Mesodermal cell (in vitro differentiated cells): ENCODE results near the gene ACO2.
"Not testable (repeated sequence)": the region's sequence is repeated elsewhere in the genome, so short reads cannot be mapped to it uniquely, and the experiment has no call there.

Experiments
- H3K27ac ChIP-seq: 2 replicates; pipeline ENCODE4 v1.7.0; 2013; ENCODE audit warnings: mild to moderate bottlenecking, low read depth, low read length, moderate library complexity; ENCODE audit not compliant: severe bottlenecking
- H3K36me3 ChIP-seq: 2 replicates; pipeline ENCODE4 v1.7.1; 2013; ENCODE audit warnings: mild to moderate bottlenecking, low read length, moderate library complexity; ENCODE audit not compliant: control insufficient read depth, insufficient read depth
- H3K4me1 ChIP-seq: one replicate; pipeline ENCODE4 v1.7.1; 2013; ENCODE audit warnings: mild to moderate bottlenecking, low read length; ENCODE audit not compliant: insufficient read depth, control insufficient read depth, poor library complexity, severe bottlenecking
- H3K4me3 ChIP-seq: 2 replicates; pipeline ENCODE4 v1.7.0; 2013; ENCODE audit warnings: low read length, control low read depth, mild to moderate bottlenecking; ENCODE audit not compliant: insufficient read depth, poor library complexity, severe bottlenecking; ENCODE audit errors: extremely low read depth
- H3K9me3 ChIP-seq: 2 replicates; pipeline ENCODE4 v1.7.1; 2013; ENCODE audit warnings: mild to moderate bottlenecking, low read length, moderate library complexity; ENCODE audit not compliant: control insufficient read depth
- WGBS, 2 experiments: methylation state at CpG; one replicate each; pipeline ENCODE4 v1.1.5; 2013; ENCODE audit warnings: missing lambda C conversion rate in 2 of 2; ENCODE audit not compliant: insufficient coverage in 2 of 2; 5-methylcytosine and 5-hydroxymethylcytosine counted together

Gene ACO2

DNA sequence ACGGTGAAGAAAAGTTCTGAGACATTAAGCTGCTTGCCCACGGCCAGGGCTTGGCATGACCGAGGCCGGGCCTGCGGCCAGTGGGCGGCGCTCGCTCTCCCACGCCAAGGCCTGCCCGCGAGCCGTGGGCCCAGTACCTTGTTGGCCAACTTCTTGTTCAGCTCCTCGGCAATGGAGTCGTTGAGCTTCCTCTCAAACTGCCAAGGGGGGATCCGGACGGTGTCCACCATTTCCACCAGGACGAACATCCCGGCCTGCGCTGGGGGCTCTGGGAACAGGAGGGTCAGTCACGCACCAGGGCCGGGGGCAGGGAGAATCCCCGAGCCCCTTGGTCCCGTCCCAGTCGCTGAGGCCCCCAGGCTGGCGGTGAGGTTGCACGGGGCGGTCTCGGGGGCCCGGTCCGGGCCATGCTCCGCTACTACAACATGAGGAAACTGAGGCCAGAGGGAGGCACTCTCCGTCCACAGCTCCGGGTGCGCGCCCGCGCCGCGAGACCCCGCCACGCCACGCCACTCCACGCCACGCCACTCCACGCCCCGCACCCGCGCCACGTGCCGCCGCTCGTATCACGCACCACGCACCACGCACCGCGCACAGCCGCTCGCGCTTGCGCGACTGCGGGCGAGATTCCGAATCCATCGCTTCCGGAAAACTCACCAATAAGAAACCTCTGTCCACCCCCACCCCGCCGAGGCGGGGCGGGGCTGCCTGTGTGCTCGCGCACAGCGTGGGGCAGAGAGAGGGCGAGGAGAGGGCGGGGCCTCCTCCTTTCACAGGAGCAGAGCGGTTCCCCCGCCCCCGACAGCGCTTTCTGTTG, 75.1 kb downstream of the ACO2 start, which contains the start of gene POLR3H:
POLR3H (minus strand) TSS at position 617 of the 817 bp plus-strand sequence; CDS start at position 248, 369 bp downstream.
- Histone ChIP-seq H3K4me3 (peak within 1 kb of the TSS; percentile 91), H3K4me1 (peaks cover 10% of the 10 kb centered on the region), H3K9me3 (no peaks in the 10 kb centered on the region), H3K36me3 (peaks cover 18% of the 10 kb centered on the region), H3K27ac (peak within 1 kb of the TSS; percentile 84)
- WGBS, 2 experiments: 0 to 1% methylated on average over 39 to 65 of the region's 80 CpGs

GRCh38 chr22:41544671-41545476, 76.0 kb downstream of the ACO2 start:
- H3K4me1 ChIP-seq: peaks cover 10% of the 10 kb centered on the region
- WGBS, 2 experiments: 39 to 54% methylated on average over 7 to 13 of the region's 21 CpGs
- peak overlapping the region; percentile 91 for H3K4me3 ChIP-seq
- H3K36me3 ChIP-seq: peaks cover 11% of the 10 kb centered on the region
- H3K9me3 ChIP-seq: no peaks in the 10 kb centered on the region
- peak overlapping the region; percentile 39 for H3K27ac ChIP-seq

GRCh38 chr22:41548830-41549211, 79.9 kb downstream of the ACO2 start:
- 91 to 97% methylated on average over 4 to 5 of the region's 5 CpGs for WGBS, 2 experiments
- no peak overlapping the region for H3K27ac ChIP-seq

DNA sequence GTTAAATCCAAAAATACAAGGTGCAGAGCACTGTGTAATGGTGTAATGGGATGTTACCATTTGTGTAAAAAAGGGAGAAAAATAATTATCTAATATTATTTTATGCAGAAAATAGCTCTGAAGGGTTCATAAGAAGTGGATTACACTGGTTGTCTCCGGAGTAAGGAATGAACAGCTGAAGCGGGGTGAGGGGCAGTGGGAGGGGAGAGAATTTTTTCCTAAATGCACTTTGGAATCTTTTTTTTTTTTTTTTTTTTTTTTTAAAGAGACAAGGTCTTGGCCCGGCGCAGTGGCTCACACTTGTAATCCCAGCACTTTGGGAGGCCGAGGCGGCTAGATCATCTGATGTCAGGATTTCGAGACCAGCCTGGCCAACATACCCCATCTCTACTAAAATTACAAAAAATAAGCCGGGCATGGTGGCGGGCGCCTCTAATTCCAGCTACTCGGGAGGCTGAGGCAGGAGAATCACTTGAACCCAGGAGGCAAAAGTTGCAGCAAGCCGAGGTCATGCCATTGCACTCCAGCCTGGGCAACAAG, 82.1 kb downstream of the ACO2 start:
- no peak overlapping the region for H3K27ac ChIP-seq
- 93 to 100% methylated on average over 5 of the region's 12 CpGs for WGBS, 2 experiments
- peaks cover 2% of the 10 kb centered on the region for H3K4me1 ChIP-seq
- H3K4me3 ChIP-seq: no peak overlapping the region
- H3K9me3 ChIP-seq: no peaks in the 10 kb centered on the region
- no peaks in the 10 kb centered on the region for H3K36me3 ChIP-seq

More at GRCh38 chr22:41548830-41549211, 79.9 kb downstream of the ACO2 start:
- H3K9me3 ChIP-seq: no peaks in the 10 kb centered on the region
- H3K4me1 ChIP-seq: peaks cover 8% of the 10 kb centered on the region
- no peaks in the 10 kb centered on the region for H3K36me3 ChIP-seq
- H3K4me3 ChIP-seq: no peak overlapping the region

DNA sequence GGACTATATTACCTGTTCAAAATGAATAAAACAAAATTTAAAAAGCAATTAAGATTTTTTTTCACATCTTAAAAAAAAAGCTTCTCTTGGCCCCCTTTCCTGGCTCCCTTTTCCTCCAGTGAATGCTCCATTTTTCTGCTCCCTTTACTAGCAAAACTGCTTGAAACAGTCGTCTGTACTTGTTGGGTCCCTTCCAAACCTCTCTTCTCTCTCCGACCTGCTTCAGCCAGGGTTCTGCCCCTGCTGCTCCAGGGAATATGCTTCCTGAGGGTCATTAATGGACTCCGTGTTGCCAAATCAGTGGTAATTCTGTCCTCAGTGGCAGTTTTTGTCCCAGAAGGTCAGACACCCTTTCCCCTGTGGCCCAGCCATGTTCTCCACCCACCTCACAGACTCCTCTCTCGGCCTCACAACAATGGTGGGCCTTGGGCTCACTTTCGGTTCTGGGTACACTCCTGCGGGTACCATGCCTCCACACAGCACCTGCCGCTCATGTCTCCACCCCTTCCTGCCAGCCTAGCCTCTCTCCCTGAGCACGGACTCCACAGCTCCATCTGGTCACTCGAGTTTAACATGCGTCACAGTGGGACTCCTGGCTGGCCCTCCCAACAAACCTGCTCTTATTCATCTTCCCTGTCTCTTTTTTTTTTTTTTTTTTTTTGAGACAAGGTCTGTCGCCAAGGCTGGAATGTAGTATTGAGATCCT, 83.1 kb downstream of the ACO2 start:
- no peaks in the 10 kb centered on the region for H3K9me3 ChIP-seq
- H3K4me3 ChIP-seq: no peak overlapping the region
- peaks cover 2% of the 10 kb centered on the region for H3K4me1 ChIP-seq
- H3K27ac ChIP-seq: no peak overlapping the region
- H3K36me3 ChIP-seq: no peaks in the 10 kb centered on the region
- WGBS, 2 experiments: 89 to 90% methylated on average over 7 to 8 of the region's 11 CpGs

GRCh38 chr22:41555325-41555982, 86.5 kb downstream of the ACO2 start:
- no peak overlapping the region for H3K27ac ChIP-seq
- H3K9me3 ChIP-seq: no peaks in the 10 kb centered on the region
- no peak overlapping the region for H3K4me3 ChIP-seq
- WGBS, 2 experiments: 88 to 95% methylated on average over 2 to 4 of the region's 7 CpGs
- peaks cover 9% of the 10 kb centered on the region for H3K4me1 ChIP-seq
- H3K36me3 ChIP-seq: no peaks in the 10 kb centered on the region

GRCh38 chr22:41556561-41556960, 87.6 kb downstream of the ACO2 start:
- no peak overlapping the region for H3K27ac ChIP-seq
- no peak overlapping the region for H3K4me3 ChIP-seq
- WGBS, 2 experiments: 94 to 96% methylated on average over 10 of the region's 10 CpGs
- H3K36me3 ChIP-seq: no peaks in the 10 kb centered on the region
- peaks cover 20% of the 10 kb centered on the region for H3K4me1 ChIP-seq
- H3K9me3 ChIP-seq: no peaks in the 10 kb centered on the region

- Histone ChIP-seq H3K4me1 (peaks cover 30% of the 10 kb centered on the region), H3K36me3 (no peaks in the 10 kb centered on the region), H3K27ac (no peak overlapping the region), H3K4me3 (no peak overlapping the region), H3K9me3 (no peaks in the 10 kb centered on the region)
- WGBS, 2 experiments: 77 to 82% methylated on average over 13 to 14 of the region's 19 CpGs
Observed at GRCh38 chr22:41557401-41558240, 88.7 kb downstream of the ACO2 start.

GRCh38 chr22:41558241-41558630, 89.3 kb downstream of the ACO2 start:
- not testable (repeated sequence) for H3K4me3 ChIP-seq, H3K36me3 ChIP-seq, H3K27ac ChIP-seq, H3K9me3 ChIP-seq
- WGBS, 2 experiments: 91 to 97% methylated on average over 10 of the region's 13 CpGs
- H3K4me1 ChIP-seq: peaks cover 34% of the 10 kb centered on the region
